Astrocyte (in vitro differentiated cells and primary cell): ENCODE data around the gene ADGRD1. TPM values are rescaled to one million over a fixed set of nuclear protein-coding genes. Genes with fewer than 3 reads are reported as not detected.

ENCODE experiments used
- DNase-seq: peaks from one replicate; pipeline ENCODE4 v3.0.0-alpha.2; 2010; ENCODE audit warnings: low read depth
- FAIRE-seq: peaks from 2 replicates; lab custom pipeline; 2011; peaks lifted over from hg19 to GRCh38; lab: Jason Lieb, UNC
- H2AFZ ChIP-seq: 2 replicates; pipeline ENCODE4 v1.6.0; 2012; ENCODE audit warnings: low read depth, low read length, inconsistent platforms
- H3K27ac ChIP-seq: 2 replicates; pipeline ENCODE4 v1.5.1; 2011; ENCODE audit warnings: low read depth, low read length, inconsistent platforms
- H3K27me3 ChIP-seq: 2 replicates; pipeline ENCODE4 v1.6.0; 2011; ENCODE audit warnings: low read length, inconsistent platforms; ENCODE audit not compliant: insufficient read depth
- H3K36me3 ChIP-seq: 2 replicates; pipeline ENCODE4 v1.5.1; 2011; ENCODE audit warnings: low read length, inconsistent platforms; ENCODE audit not compliant: insufficient read depth
- H3K4me1 ChIP-seq: 2 replicates; pipeline ENCODE4 v1.5.1; 2011; ENCODE audit warnings: low read length, inconsistent platforms; ENCODE audit not compliant: insufficient read depth
- H3K4me2 ChIP-seq: 2 replicates; pipeline ENCODE4 v1.6.0; 2012; ENCODE audit warnings: low read length, inconsistent platforms
- H3K4me3 ChIP-seq: 2 replicates; pipeline ENCODE4 v1.5.1; 2011; ENCODE audit warnings: low read depth, mild to moderate bottlenecking, low read length, inconsistent platforms; ENCODE audit not compliant: insufficient read depth
- H3K79me2 ChIP-seq: 2 replicates; pipeline ENCODE4 v1.6.0; 2012; ENCODE audit warnings: mild to moderate bottlenecking, low read length, inconsistent platforms; ENCODE audit not compliant: insufficient read depth
- H3K9ac ChIP-seq: 2 replicates; pipeline ENCODE4 v1.6.0; 2012; ENCODE audit warnings: mild to moderate bottlenecking, low read length, inconsistent platforms
- H3K9me3 ChIP-seq: 2 replicates; pipeline ENCODE4 v1.5.1; 2012; ENCODE audit warnings: low read depth, mild to moderate bottlenecking, low read length, inconsistent platforms; ENCODE audit not compliant: insufficient read depth
- H4K20me1 ChIP-seq: 2 replicates; pipeline ENCODE4 v1.6.0; 2012; ENCODE audit warnings: low read length, inconsistent platforms; ENCODE audit not compliant: insufficient read depth
- H3K27ac Mint-ChIP-seq: one replicate; pipeline ENCODE4 v1.8.0; 2021; ENCODE audit warnings: mild to moderate bottlenecking, mixed read lengths; ENCODE audit not compliant: unreplicated experiment
- H3K27me3 Mint-ChIP-seq: one replicate; pipeline ENCODE4 v1.8.0; 2021; ENCODE audit warnings: low read depth, mixed read lengths; ENCODE audit not compliant: unreplicated experiment
- H3K36me3 Mint-ChIP-seq: one replicate; pipeline ENCODE4 v1.8.0; 2021; ENCODE audit warnings: low read depth, mixed read lengths; ENCODE audit not compliant: unreplicated experiment
- H3K4me1 Mint-ChIP-seq: one replicate; pipeline ENCODE4 v1.8.0; 2021; ENCODE audit warnings: low read depth, mixed read lengths; ENCODE audit not compliant: unreplicated experiment
- H3K4me3 Mint-ChIP-seq: one replicate; pipeline ENCODE4 v1.8.0; 2021; ENCODE audit warnings: mild to moderate bottlenecking, moderate library complexity, mixed read lengths; ENCODE audit not compliant: unreplicated experiment
- H3K9me3 Mint-ChIP-seq: one replicate; pipeline ENCODE4 v1.8.0; 2021; ENCODE audit warnings: mild to moderate bottlenecking, mixed read lengths; ENCODE audit not compliant: unreplicated experiment
- EZH2 ChIP-seq: IDR thresholded peaks from 2 replicates; pipeline ENCODE4 v1.6.1; 2012; ENCODE audit warnings: mild to moderate bottlenecking, low read length, inconsistent platforms; ENCODE audit not compliant: insufficient read depth
- total RNA-seq: library from RNA; stranded (reverse); gene quantifications from 2 replicates; pipeline ENCODE4 v1.2.1, GENCODE V29; 2021
- TF ChIP-seq, protein P1 (sequence below): IDR thresholded peaks from 2 replicates; pipeline ENCODE4 v1.5.1; 2011; ENCODE audit warnings: low read depth, mild to moderate bottlenecking, inconsistent platforms, low read length, moderate library complexity; ENCODE audit not compliant: insufficient read depth

Gene ADGRD1
- total RNA-seq, 1 donor from 2014 or later, result 3.0 TPM

DNA sequence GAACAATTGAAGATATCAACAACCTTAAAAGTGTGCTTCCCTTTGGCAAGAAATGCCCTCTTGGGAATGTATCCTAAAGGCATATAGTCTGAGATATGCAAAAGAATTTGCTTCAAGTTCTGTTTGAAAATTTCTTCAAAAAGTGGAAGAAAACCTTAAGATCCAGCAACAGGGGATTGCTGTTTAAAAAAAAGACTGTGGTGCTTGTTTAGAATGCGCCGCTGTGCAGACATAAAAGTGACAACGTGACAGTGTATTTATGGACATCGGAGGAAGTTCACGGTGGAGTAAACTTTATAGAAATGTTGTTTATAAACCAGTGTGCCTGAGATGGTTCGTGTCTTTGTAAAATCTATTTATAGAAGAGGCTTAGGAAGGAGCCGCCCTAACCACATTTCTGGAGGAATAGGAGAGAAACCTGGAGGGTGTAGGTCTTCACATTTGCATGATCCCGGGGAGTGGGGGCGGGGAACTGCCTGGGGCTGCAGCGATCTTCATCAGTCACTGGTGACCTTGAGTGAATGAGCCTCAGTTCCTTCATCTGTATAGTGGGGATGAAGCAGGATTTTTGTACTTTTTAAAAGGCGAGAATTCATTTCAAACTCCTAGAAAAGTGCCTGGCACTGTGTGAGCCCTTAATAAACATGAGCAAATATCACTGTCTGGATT lies 27.5 kb downstream of the ADGRD1 start:
- Histone ChIP-seq H4K20me1 (no peaks in the 10 kb centered on the region), H3K27ac (no peak overlapping the region), H3K79me2 (no peaks in the 10 kb centered on the region), H3K4me3 (no peak overlapping the region), H3K27me3 (no peaks in the 10 kb centered on the region), H3K36me3 (no peaks in the 10 kb centered on the region), H3K9ac (no peak overlapping the region), H3K4me2 (no peak overlapping the region), H2AFZ (no peak overlapping the region), H3K4me1 (no peaks in the 10 kb centered on the region), H3K9me3 (no peaks in the 10 kb centered on the region)
- Mint-ChIP-seq H3K4me1 (no peaks in the 10 kb centered on the region), H3K36me3 (no peaks in the 10 kb centered on the region), H3K27ac (no peak overlapping the region), H3K4me3 (no peak overlapping the region), H3K9me3 (no peaks in the 10 kb centered on the region), H3K27me3 (peaks cover 15% of the 10 kb centered on the region)
- TF ChIP-seq EZH2, result no peak
- TF ChIP-seq, protein P1, sequence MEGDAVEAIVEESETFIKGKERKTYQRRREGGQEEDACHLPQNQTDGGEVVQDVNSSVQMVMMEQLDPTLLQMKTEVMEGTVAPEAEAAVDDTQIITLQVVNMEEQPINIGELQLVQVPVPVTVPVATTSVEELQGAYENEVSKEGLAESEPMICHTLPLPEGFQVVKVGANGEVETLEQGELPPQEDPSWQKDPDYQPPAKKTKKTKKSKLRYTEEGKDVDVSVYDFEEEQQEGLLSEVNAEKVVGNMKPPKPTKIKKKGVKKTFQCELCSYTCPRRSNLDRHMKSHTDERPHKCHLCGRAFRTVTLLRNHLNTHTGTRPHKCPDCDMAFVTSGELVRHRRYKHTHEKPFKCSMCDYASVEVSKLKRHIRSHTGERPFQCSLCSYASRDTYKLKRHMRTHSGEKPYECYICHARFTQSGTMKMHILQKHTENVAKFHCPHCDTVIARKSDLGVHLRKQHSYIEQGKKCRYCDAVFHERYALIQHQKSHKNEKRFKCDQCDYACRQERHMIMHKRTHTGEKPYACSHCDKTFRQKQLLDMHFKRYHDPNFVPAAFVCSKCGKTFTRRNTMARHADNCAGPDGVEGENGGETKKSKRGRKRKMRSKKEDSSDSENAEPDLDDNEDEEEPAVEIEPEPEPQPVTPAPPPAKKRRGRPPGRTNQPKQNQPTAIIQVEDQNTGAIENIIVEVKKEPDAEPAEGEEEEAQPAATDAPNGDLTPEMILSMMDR, result no peak
- no peak for FAIRE-seq
- DNase-seq, result no peak

DNA sequence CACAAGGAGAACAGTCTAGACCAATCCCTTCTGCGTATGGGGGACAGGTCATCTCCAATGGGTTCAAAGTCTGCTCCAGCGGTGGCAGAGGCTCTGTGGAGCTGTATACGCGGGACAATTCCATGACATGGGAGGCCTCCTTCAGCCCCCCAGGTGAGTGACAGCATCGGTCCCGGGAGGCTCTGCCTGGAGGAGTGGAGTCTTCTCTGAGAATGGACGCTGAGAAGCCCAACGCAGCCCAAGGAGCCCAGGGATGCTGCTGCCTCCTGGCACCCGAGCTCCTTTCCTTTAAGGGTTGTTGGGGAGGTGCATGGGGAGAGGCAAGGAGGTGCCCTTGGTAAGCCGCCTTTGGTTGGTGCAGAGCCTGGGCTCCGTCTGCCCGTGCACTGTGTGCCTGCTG lies 28.2 kb downstream of the ADGRD1 start:
- Histone ChIP-seq H2AFZ (no peak overlapping the region), H3K27ac (no peak overlapping the region), H3K4me2 (no peak overlapping the region), H3K27me3 (no peaks in the 10 kb centered on the region), H3K9ac (no peak overlapping the region), H3K79me2 (no peaks in the 10 kb centered on the region), H3K4me3 (no peak overlapping the region), H4K20me1 (no peaks in the 10 kb centered on the region), H3K4me1 (no peaks in the 10 kb centered on the region), H3K36me3 (no peaks in the 10 kb centered on the region), H3K9me3 (no peaks in the 10 kb centered on the region)
- Mint-ChIP-seq H3K36me3 (no peaks in the 10 kb centered on the region), H3K27me3 (peaks cover 15% of the 10 kb centered on the region), H3K9me3 (no peaks in the 10 kb centered on the region), H3K4me1 (no peaks in the 10 kb centered on the region), H3K4me3 (no peak overlapping the region), H3K27ac (no peak overlapping the region)
- TF ChIP-seq EZH2, result no peak
- TF ChIP-seq, protein P1, result no peak
- FAIRE-seq, result no peak
- no peak for DNase-seq

DNA sequence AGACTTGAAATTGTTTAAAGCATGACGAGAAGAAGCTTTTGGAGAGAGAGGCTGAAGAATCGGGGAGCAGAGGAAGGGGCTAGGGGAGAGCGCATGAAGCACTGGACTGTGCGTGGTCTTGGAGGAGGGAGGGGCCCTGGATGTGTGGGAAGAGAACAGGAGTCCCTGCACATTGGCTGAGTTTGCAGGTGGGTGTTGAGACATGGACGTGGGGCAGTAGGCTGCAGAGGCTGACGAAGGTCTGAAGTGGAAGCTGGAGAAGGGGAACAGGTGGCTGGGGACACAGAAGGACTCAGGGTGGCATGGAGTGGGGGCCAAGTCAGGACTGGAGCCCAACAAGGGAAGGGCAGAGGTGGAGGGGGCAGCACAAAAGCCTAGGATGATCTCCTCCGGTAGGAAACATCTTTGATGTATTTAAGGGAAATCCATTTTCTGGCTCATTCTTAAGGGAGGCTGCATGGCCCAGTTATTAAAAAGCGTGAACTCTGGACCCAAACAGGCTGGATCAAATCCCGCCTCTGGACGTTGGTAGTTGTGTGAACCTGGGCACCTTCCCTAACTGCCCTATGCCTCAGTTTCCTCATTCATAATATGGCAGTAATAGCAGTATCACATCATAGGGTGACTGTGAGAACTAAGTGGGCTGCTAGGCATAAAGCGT lies 29.0 kb downstream of the ADGRD1 start:
- Histone ChIP-seq H3K4me3 (no peak overlapping the region), H3K36me3 (no peaks in the 10 kb centered on the region), H3K4me2 (no peak overlapping the region), H3K27ac (no peak overlapping the region), H3K27me3 (no peaks in the 10 kb centered on the region), H3K4me1 (no peaks in the 10 kb centered on the region), H4K20me1 (no peaks in the 10 kb centered on the region), H3K79me2 (no peaks in the 10 kb centered on the region), H2AFZ (no peak overlapping the region), H3K9ac (no peak overlapping the region), H3K9me3 (no peaks in the 10 kb centered on the region)
- TF ChIP-seq EZH2, result no peak
- TF ChIP-seq, protein P1, result no peak
- Mint-ChIP-seq H3K27ac (no peak overlapping the region), H3K9me3 (no peaks in the 10 kb centered on the region), H3K36me3 (no peaks in the 10 kb centered on the region), H3K27me3 (peaks cover 16% of the 10 kb centered on the region), H3K4me3 (no peak overlapping the region), H3K4me1 (no peaks in the 10 kb centered on the region)
- no peak for FAIRE-seq
- DNase-seq, result no peak
